ENCODE data around the gene ITGA3. TPM values are rescaled to one million over a fixed set of nuclear protein-coding genes. Genes with fewer than 3 reads are reported as not detected.
A peak's percentile ranks its signal among the peaks of the same experiment; 100 is the strongest.

Gene ITGA3
- total RNA-seq, 1 experiment from 2014 or later = 539 TPM

- H3K4me1 Mint-ChIP-seq (ENCODE audit: low read depth, unreplicated experiment) = no peaks in the 10 kb centered on the region
- H3K9me3 Mint-ChIP-seq (ENCODE audit: low read depth, unreplicated experiment) = no peaks in the 10 kb centered on the region
- H3K27ac Mint-ChIP-seq (ENCODE audit: unreplicated experiment) = no peak overlapping the region
- TF ChIP-seq, protein P1, sequence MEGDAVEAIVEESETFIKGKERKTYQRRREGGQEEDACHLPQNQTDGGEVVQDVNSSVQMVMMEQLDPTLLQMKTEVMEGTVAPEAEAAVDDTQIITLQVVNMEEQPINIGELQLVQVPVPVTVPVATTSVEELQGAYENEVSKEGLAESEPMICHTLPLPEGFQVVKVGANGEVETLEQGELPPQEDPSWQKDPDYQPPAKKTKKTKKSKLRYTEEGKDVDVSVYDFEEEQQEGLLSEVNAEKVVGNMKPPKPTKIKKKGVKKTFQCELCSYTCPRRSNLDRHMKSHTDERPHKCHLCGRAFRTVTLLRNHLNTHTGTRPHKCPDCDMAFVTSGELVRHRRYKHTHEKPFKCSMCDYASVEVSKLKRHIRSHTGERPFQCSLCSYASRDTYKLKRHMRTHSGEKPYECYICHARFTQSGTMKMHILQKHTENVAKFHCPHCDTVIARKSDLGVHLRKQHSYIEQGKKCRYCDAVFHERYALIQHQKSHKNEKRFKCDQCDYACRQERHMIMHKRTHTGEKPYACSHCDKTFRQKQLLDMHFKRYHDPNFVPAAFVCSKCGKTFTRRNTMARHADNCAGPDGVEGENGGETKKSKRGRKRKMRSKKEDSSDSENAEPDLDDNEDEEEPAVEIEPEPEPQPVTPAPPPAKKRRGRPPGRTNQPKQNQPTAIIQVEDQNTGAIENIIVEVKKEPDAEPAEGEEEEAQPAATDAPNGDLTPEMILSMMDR (IDR thresholded peaks at IDR 0.05; ENCODE audit: unreplicated experiment) = no peak
- intact Hi-C loops (cut with micrococcal nuclease; ENCODE audit: unreplicated experiment) = loop anchor here (5.0 kb wide), 1 partner anchor 47 kb away; no protein-coding TSS in a partner anchor
- BruUV-seq (replicated peaks) = no TSS peak
- CTCF ChIA-PET = interaction anchor here (1.4 to 1.5 kb wide), 2 partner anchors 28 to 36 kb away, joined by 3 to 6 read pairs; no protein-coding TSS in a partner anchor
- peaks cover 65% of the 10 kb centered on the region for H3K27me3 Mint-ChIP-seq (ENCODE audit: unreplicated experiment)
- H3K4me3 Mint-ChIP-seq (ENCODE audit: low read depth, unreplicated experiment) = no peak overlapping the region
- peaks cover 13% of the 10 kb centered on the region for H3K36me3 Mint-ChIP-seq (ENCODE audit: insufficient read depth, unreplicated experiment)
- DNase-seq = no peak
These were observed 59.8 kb downstream of the ITGA3 start for GRCh38 chr17:50115756-50116155.

- TF ChIP-seq, protein P1 (IDR thresholded peaks at IDR 0.05; ENCODE audit: unreplicated experiment) = peak; percentile 87
- intact Hi-C loops (cut with micrococcal nuclease; ENCODE audit: unreplicated experiment) = loop anchor here (5.0 kb wide), 1 partner anchor 45 kb away; no protein-coding TSS in a partner anchor
- no peak overlapping the region for H3K27ac Mint-ChIP-seq (ENCODE audit: unreplicated experiment)
- peaks cover 8% of the 10 kb centered on the region for H3K36me3 Mint-ChIP-seq (ENCODE audit: insufficient read depth, unreplicated experiment)
- BruUV-seq (replicated peaks) = no TSS peak
- no peaks in the 10 kb centered on the region for H3K4me1 Mint-ChIP-seq (ENCODE audit: low read depth, unreplicated experiment)
- CTCF ChIA-PET = interaction anchor here (0.5 to 1.8 kb wide), 13 partner anchors 13 to 721 kb away, joined by 3 to 9 read pairs (median 4); partner anchors contain the start of gene SAMD14
- DNase-seq = peak; percentile 89
- peaks cover 82% of the 10 kb centered on the region for H3K27me3 Mint-ChIP-seq (ENCODE audit: unreplicated experiment)
- peak overlapping the region; percentile 45 for H3K4me3 Mint-ChIP-seq (ENCODE audit: low read depth, unreplicated experiment)
- H3K9me3 Mint-ChIP-seq (ENCODE audit: low read depth, unreplicated experiment) = no peaks in the 10 kb centered on the region
These were observed 61.5 kb downstream of the ITGA3 start for GRCh38 chr17:50117202-50118051.

DNA sequence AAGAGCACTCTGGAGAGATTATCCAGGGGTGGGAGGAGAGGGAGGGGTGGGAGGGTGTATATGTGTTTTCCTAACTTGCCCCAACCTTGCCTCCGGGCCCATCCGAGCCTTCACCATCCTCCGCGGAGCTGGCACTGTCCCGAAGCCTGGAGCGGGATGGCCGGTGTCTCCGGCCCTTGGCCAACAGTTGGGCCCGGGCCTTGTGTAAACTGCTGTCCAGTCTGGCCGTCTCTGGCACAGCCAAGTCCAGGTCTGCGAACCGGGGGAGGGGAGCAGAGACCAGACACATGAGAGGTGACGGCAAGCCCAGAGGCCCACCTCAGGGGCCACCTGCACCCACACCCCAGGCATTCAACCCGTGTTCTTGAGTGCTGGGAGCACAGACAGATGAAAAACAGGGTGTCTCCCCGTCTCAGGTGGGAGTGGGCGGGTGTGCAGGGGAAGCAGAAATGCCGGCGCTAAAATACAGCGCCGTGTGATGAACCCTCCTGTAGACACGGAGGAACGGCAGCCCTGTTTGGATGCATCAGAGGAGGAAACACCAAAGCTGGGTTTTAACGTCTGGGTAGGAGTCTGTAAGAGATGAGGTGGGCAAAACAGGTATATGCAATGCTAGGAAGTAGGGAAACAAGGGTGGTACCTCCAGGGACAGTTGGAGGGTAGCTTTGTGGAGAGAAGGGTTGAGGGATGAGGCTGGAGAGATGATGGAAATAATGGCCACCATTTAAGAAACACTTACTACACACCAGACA is 62.3 kb downstream of the ITGA3 start:
- DNase-seq = no peak
- H3K4me1 Mint-ChIP-seq (ENCODE audit: low read depth, unreplicated experiment) = no peaks in the 10 kb centered on the region
- H3K36me3 Mint-ChIP-seq (ENCODE audit: insufficient read depth, unreplicated experiment) = peaks cover 8% of the 10 kb centered on the region
- peaks cover 90% of the 10 kb centered on the region for H3K27me3 Mint-ChIP-seq (ENCODE audit: unreplicated experiment)
- intact Hi-C loops (cut with micrococcal nuclease; ENCODE audit: unreplicated experiment) = loop anchor here (5.0 kb wide), 1 partner anchor 44 kb away; no protein-coding TSS in a partner anchor
- no peak overlapping the region for H3K27ac Mint-ChIP-seq (ENCODE audit: unreplicated experiment)
- CTCF ChIA-PET = interaction anchor here (1.1 to 1.8 kb wide), 2 partner anchors 24 kb away, joined by 4 to 9 read pairs; no protein-coding TSS in a partner anchor
- no TSS peak for BruUV-seq (replicated peaks)
- H3K4me3 Mint-ChIP-seq (ENCODE audit: low read depth, unreplicated experiment) = no peak overlapping the region
- TF ChIP-seq, protein P1 (IDR thresholded peaks at IDR 0.05; ENCODE audit: unreplicated experiment) = no peak
- H3K9me3 Mint-ChIP-seq (ENCODE audit: low read depth, unreplicated experiment) = no peaks in the 10 kb centered on the region

DNA sequence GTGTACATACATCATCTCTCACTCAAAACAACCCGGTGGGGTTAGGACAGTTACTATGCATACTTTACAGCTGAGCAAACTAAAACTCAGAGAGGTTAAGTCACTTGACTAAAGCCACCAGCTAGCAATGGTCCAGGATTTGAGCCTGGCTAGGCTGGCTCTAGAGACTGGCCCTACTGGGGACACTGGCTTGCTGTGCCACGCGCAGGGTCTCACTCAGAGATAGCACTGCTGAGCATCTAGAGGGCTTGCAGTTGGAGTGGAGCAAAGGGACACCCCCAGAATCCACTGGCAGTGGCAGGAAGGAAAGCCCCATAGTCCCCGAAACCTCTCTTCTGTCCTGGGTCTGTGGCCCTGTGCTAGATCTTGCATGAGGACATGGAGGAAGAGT is 62.9 kb downstream of the ITGA3 start:
- Mint-ChIP-seq H3K27me3 (ENCODE audit: unreplicated experiment) (peaks cover 95% of the 10 kb centered on the region), H3K4me1 (ENCODE audit: low read depth, unreplicated experiment) (no peaks in the 10 kb centered on the region), H3K36me3 (ENCODE audit: insufficient read depth, unreplicated experiment) (peaks cover 5% of the 10 kb centered on the region), H3K27ac (ENCODE audit: unreplicated experiment) (no peak overlapping the region), H3K9me3 (ENCODE audit: low read depth, unreplicated experiment) (no peaks in the 10 kb centered on the region), H3K4me3 (ENCODE audit: low read depth, unreplicated experiment) (no peak overlapping the region)
- TF ChIP-seq, protein P1 (IDR thresholded peaks at IDR 0.05; ENCODE audit: unreplicated experiment) = no peak
- intact Hi-C loops (cut with micrococcal nuclease; ENCODE audit: unreplicated experiment) = loop anchor here (5.0 kb wide), 1 partner anchor 43 kb away; no protein-coding TSS in a partner anchor
- BruUV-seq (replicated peaks) = no TSS peak
- no peak for DNase-seq
- CTCF ChIA-PET = interaction anchor here (1.1 to 1.2 kb wide), 2 partner anchors 14 to 24 kb away, joined by 3 to 4 read pairs; no protein-coding TSS in a partner anchor
